ENCODE results near the gene MLST8. TPM values are rescaled to one million over a fixed set of nuclear protein-coding genes. Genes with fewer than 3 reads are reported as not detected.
A peak's percentile ranks its signal among the peaks of the same experiment; 100 is the strongest.

MLST8 gene
- total and polyA plus RNA-seq, 2 of the 8 experiments (the other 6 are each of a cell fraction or from before 2014, with no cell fraction given) = 67.6 to 321 TPM

- POLR2A ChIA-PET (ENCODE audit: partially characterized antibody) = interaction anchor here (0.5 to 15.0 kb wide), 78 partner anchors 7 to 945 kb away, joined by 3 to 312 read pairs (median 5); partner anchors contain the start of genes BRICD5, DNASE1L2, E4F1 and ECI1
- Histone ChIP-seq H3K9me3 (ENCODE audit: insufficient read depth in 2 of 2, low read depth in 1 of 2, low read length in 1 of 2) (no peaks in the 10 kb centered on the region), H3K4ac (replicated peaks; ENCODE audit: insufficient read length, low read depth, low read length) (peak overlapping the region; percentile 80), H3K56ac (replicated peaks; ENCODE audit: insufficient read length, low read depth, low read length) (peak overlapping the region; percentile 46), H3K18ac (ENCODE audit: extremely low read depth, low read length) (peak overlapping the region; percentile 87), H4K20me1 (replicated peaks in 1 of 2; ENCODE audit: control insufficient read depth in 1 of 2, insufficient read depth in 2 of 2, low read length in 2 of 2) (peaks cover 33 to 62% of the 10 kb centered on the region in 2 experiments), H3K4me2 (ENCODE audit: insufficient read depth in 1 of 2, low read depth in 2 of 2, low read length in 2 of 2) (peak overlapping the region; percentile 67 to 91), H3K27ac (ENCODE audit: low read depth, low read length) (peak overlapping the region; percentile 49; the same call in 1 of the 2 replicates), H3K27me3 (replicated peaks in 1 of 4; ENCODE audit: control insufficient read depth in 3 of 4, extremely low read depth in 1 of 4, insufficient read depth in 3 of 4, low read length in 3 of 4) (no peaks in the 10 kb centered on the region), H2AFZ (ENCODE audit: low read length) (no peak overlapping the region), H4K91ac (replicated peaks; ENCODE audit: insufficient read length, low read length) (peak overlapping the region; percentile 67), H3K23me2 (ENCODE audit: low read depth, low read length) (peaks cover 23% of the 10 kb centered on the region; the same call in 1 of the 2 replicates), H2BK20ac (ENCODE audit: low read length) (no peak overlapping the region), H4K5ac (ENCODE audit: insufficient read length, low read depth, low read length) (peak overlapping the region; percentile 40), H2BK15ac (ENCODE audit: low read length) (0 out of 2 replicates have a peak overlapping the region, but pooled peaks have one; percentile 81), H4K8ac (ENCODE audit: extremely low read depth, insufficient read depth, low read length) (peak overlapping the region; percentile 75; the same call in 1 of the 2 replicates), H3K14ac (ENCODE audit: insufficient read length) (no peak overlapping the region), H2BK5ac (ENCODE audit: low read depth, low read length) (peak overlapping the region; percentile 81; the same call in 1 of the 2 replicates), H3K9ac (replicated peaks in 1 of 4; ENCODE audit: extremely low read depth in 1 of 4, low read depth in 3 of 4, low read length in 3 of 4) (peak overlapping the region; percentile 42 to 82 (median 77)), H3K79me2 (ENCODE audit: control insufficient read depth in 1 of 2, insufficient read depth in 2 of 2, low read length in 2 of 2) (peaks cover 38 to 82% of the 10 kb centered on the region in 2 experiments), H3K79me1 (ENCODE audit: low read depth, low read length) (peaks cover 16% of the 10 kb centered on the region), H3K4me3 (ENCODE audit: extremely low read depth in 1 of 4, insufficient read depth in 2 of 4, low read depth in 3 of 4, low read length in 4 of 4) (peak overlapping the region; percentile 69 to 100 (median 95)), H3K23ac (ENCODE audit: insufficient read length) (no peak overlapping the region), H2BK12ac (ENCODE audit: low read depth, low read length) (no peak overlapping the region), H3K4me1 (replicated peaks in 1 of 4; ENCODE audit: control insufficient read depth in 3 of 4, insufficient read depth in 4 of 4, low read length in 3 of 4) (peaks cover 0 to 44% (median 31%) of the 10 kb centered on the region in 4 experiments; a peak in 6 of 7 replicates), H2AK5ac (ENCODE audit: low read depth, low read length) (peak overlapping the region; percentile 70; the same call in 1 of the 2 replicates), H3K36me3 (ENCODE audit: control insufficient read depth in 2 of 4, insufficient read depth in 4 of 4, low read length in 3 of 4) (peaks cover 5 to 35% (median 13%) of the 10 kb centered on the region in 4 experiments; a peak in 7 of 8 replicates), H2BK120ac (replicated peaks; ENCODE audit: low read depth, low read length) (peak overlapping the region; percentile 66)
- FAIRE-seq (no peak), DNase-seq (ENCODE audit: low read depth in 1 of 2, low spot score in 2 of 2) (no peak)
- WGBS, 2 experiments (ENCODE audit: extremely low coverage in 1 of 2, insufficient coverage in 1 of 2, insufficient read length in 1 of 2, insufficient replicate concordance in 2 of 2, low coverage in 1 of 2, low lambda C conversion rate in 2 of 2, missing lambda C conversion rate in 1 of 2) = 5% methylated on average over 31 of the region's 47 CpGs; no CpG with 5 or more reads in 1 of the 2 experiments
- CTCF ChIA-PET (ENCODE audit: partially characterized antibody) = interaction anchor here (0.6 to 3.1 kb wide), 5 partner anchors 16 to 1463 kb away, joined by 3 to 10 read pairs (median 5); no protein-coding TSS in a partner anchor
- 0 out of 2 replicates have a peak, but pooled peaks have one; percentile 55 for TF ChIP-seq GABPA (IDR thresholded peaks at IDR 0.05; ENCODE audit: borderline replicate concordance, insufficient read depth, low read length)
These were observed 49.0 kb upstream of the MLST8 start for GRCh38 chr16:2155977-2156848.

Measured in H1 (cell line).